Testis (tissue), 3 donors: ENCODE data around the gene TMEM37. TPM values are rescaled to one million over a fixed set of nuclear protein-coding genes. Genes with fewer than 3 reads are reported as not detected.

Experiments
- DNase-seq: peaks from one replicate; pipeline ENCODE4 v3.0.0-alpha.2; 2019
- H3K27ac ChIP-seq, 2 donors: fragments of 200-600 bp; sonication (generic); one replicate each; pipeline ENCODE4 v1.5.1; 2019
- H3K27me3 ChIP-seq: fragments of 200-600 bp; sonication (generic); one replicate; pipeline ENCODE4 v1.5.1; 2019
- H3K36me3 ChIP-seq: fragments of 200-600 bp; sonication (generic); one replicate; pipeline ENCODE4 v1.5.1; 2017; ENCODE audit warnings: low read depth; ENCODE audit errors: missing control alignments
- H3K4me1 ChIP-seq: fragments of 200-600 bp; sonication (generic); one replicate; pipeline ENCODE4 v1.5.1; 2019
- H3K4me3 ChIP-seq, 2 donors: fragments of 200-600 bp; sonication (generic); one replicate each; pipeline ENCODE4 v1.5.1; 2017 to 2019
- H3K9me3 ChIP-seq: fragments of 200-600 bp; sonication (generic); one replicate; pipeline ENCODE4 v1.5.1; 2017
- CTCF ChIP-seq, 3 experiments: fragments of 450-650 bp in 2 of 3; fragments of 200-600 bp in 1 of 3; sonication (generic) in 1 of 3; IDR thresholded peaks; one replicate each; pipeline ENCODE4 v1.5.1; 2016 to 2019; ENCODE audit warnings: antibody characterized with exemption in 3 of 3, mild to moderate bottlenecking in 2 of 3, moderate library complexity in 1 of 3
- POLR2A ChIP-seq: fragments of 450-650 bp; IDR thresholded peaks from one replicate; pipeline ENCODE4 v1.6.1; 2017; ENCODE audit warnings: antibody characterized with exemption, mild to moderate bottlenecking, moderate library complexity
- WGBS, 2 donors: methylation state at CpG; one replicate each; pipeline ENCODE4 v1.1.5; 2018; 5-methylcytosine and 5-hydroxymethylcytosine counted together
- intact Hi-C: fragments of 100-400 bp; cut with DNase I; formaldehyde crosslinking; loops from one replicate; pipeline ENCODE4 v1.15.1; 2023; ENCODE audit warnings: low total_unique reads
- polyA plus RNA-seq: library from polyadenylated mRNA; stranded (reverse); fragments of 350-450 nt; fragmentation: Illumina TruSeq; extraction: RNeasy Lipid Tissue Mini Kit (QIAGEN cat#74804); gene quantifications from one replicate; pipeline ENCODE4 v1.2.3, GENCODE V29; 2014; ENCODE audit warnings: low read depth, low replicate concordance; ENCODE audit not compliant: insufficient read depth
- total RNA-seq, 2 donors: library from RNA; depleted of rRNA; stranded (reverse); fragments of >200 nt; gene quantifications; one replicate each; pipeline ENCODE4 v1.2.3, GENCODE V29; 2016

The TMEM37 gene
- total and polyA plus RNA-seq, 3 donors from 2014 or later = 7.0 to 14.2 (median 9.0) TPM

DNA sequence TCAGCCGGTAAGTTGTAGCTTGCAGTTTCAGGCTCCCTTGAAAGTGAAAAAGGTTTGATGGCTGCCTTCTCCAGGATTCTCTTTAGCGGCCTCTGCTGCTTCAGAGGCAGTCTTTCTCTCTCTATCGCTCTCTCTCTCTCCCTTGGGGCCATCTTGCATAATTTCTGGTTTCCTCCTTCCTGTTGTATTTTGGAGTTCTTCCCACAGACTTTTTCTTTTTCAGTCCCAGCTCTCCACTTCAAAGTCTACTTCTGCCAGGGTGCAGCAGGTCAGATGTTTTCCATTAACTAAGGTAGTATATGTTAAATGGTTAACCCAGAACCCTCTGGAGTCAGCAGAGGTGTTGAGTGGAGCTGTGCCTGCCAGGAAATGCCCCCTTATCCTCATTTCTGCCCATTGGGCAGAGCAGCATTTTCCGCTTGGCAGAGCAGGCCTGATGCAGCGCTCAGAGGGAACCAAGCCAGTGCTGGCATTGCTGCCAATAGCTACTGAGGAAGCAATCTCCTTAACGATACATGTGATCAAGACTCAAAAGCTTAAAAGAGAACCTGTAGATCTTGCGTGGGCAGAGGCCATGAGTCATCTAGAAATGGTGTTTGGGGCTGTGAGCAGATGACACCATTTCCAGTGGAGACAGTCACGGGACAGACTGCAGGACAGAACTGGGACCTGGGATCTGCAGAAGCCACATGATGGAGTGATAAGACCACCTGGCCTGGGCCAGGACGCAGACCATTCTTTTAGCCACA, 44.1 kb upstream of the TMEM37 start:
- Histone ChIP-seq H3K36me3 (no peaks in the 10 kb centered on the region), H3K27ac (no peak overlapping the region), H3K4me3 (no peak overlapping the region), H3K9me3 (no peaks in the 10 kb centered on the region), H3K27me3 (no peaks in the 10 kb centered on the region), H3K4me1 (peaks cover 14% of the 10 kb centered on the region)
- DNase-seq = peak; percentile 42
- intact Hi-C loops = no loop called here
- TF ChIP-seq CTCF (IDR thresholded peaks at IDR 0.05) = no peak
- no peak for TF ChIP-seq POLR2A
- 64 to 68% methylated on average over 9 of the region's 9 CpGs for WGBS, 2 donors

DNA sequence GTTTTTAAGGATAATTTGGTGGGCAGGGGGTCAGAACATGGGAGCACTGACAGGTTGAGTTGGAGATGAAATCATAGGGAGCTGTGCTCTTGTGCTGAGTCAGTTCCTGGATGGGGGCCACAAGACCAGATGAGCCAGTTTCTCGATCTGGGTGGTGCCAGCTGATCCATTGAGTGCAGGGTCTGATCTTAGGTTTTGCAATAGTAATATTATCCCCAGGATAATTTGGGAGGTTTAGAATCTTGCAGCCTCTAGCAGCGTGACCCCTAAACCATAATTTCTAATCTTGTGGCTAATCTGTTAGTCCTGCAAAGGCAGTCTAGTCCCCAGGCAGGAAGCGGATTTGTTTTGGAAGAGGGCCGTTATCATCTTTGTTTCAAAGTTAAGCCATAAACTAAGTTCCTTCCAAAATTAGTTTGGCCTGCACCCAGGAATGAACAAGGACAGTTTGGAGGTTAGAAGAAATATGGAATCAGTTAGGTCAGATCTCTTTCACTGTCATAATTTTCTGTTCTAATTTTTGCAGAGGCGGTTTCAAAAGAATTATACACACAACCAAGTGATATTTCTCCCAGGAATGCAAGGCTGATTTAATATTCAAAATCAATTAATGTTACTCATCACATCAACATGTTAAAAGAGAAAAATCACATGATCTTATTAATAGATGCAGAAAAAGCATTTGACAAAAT, 41.9 kb upstream of the TMEM37 start:
- no peaks in the 10 kb centered on the region for H3K36me3 ChIP-seq
- TF ChIP-seq CTCF (IDR thresholded peaks at IDR 0.05) (no peak), POLR2A (no peak)
- intact Hi-C loops = no loop called here
- no peaks in the 10 kb centered on the region for H3K9me3 ChIP-seq
- peaks cover 14% of the 10 kb centered on the region for H3K4me1 ChIP-seq
- peak; percentile 56 for DNase-seq
- WGBS, 2 donors = 23 to 36% methylated on average over 5 of the region's 5 CpGs
- no peaks in the 10 kb centered on the region for H3K27me3 ChIP-seq
- no peak overlapping the region for H3K4me3 ChIP-seq
- H3K27ac ChIP-seq = no peak overlapping the region

DNA sequence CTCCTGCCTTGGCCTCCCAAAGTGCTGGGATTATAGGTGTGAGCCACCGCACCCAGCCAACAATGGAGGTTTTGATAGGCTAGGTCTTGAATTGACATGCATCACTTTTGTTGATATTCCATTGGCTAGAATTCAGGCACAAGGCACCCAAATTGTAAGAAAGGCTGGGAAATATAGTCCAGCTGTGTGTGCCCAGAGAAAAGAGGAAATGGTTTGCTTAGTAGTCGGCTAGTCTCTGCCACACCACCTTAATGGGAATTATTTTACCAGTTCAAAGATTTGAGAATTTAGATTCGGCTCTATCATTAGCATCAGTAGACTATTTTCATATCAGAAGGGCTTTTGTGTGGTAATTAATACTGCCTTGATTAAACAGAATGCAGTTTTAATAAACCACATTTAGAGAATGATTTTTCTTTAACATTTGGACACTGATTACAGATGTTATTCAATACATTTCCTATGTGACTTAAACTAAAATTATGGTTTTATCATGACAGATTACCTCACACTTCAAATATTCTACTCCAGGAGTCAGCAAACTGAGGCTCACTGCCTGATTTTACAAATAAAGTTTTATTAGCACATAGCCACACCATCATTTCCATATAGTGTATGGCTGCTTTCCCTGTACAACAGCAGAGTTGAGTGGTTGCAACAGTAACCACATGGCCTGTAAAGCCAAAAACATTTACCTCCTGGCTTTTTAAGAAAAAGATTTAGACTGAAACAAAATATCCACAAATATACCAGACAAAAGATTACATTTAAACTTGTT, 37.5 kb upstream of the TMEM37 start:
- no peaks in the 10 kb centered on the region for H3K27me3 ChIP-seq

GRCh38 chr2:119397196-119397595, 34.5 kb upstream of the TMEM37 start:
- H3K4me3 ChIP-seq = no peak overlapping the region
- WGBS, 2 donors = 93 to 98% methylated on average over 6 of the region's 6 CpGs
- DNase-seq = no peak
- no peaks in the 10 kb centered on the region for H3K9me3 ChIP-seq
- no peaks in the 10 kb centered on the region for H3K4me1 ChIP-seq
- no peak overlapping the region for H3K27ac ChIP-seq
- intact Hi-C loops = no loop called here
- H3K36me3 ChIP-seq = no peaks in the 10 kb centered on the region
- TF ChIP-seq CTCF (IDR thresholded peaks at IDR 0.05) = no peak
- no peaks in the 10 kb centered on the region for H3K27me3 ChIP-seq

More for the DNA sequence above, 37.5 kb upstream of the TMEM37 start:
- no peaks in the 10 kb centered on the region for H3K9me3 ChIP-seq
- H3K4me3 ChIP-seq = no peak overlapping the region
- WGBS, 2 donors = 93 to 94% methylated on average over 3 of the region's 3 CpGs
- DNase-seq = no peak
- intact Hi-C loops = no loop called here
- H3K4me1 ChIP-seq = peaks cover 9% of the 10 kb centered on the region
- no peaks in the 10 kb centered on the region for H3K36me3 ChIP-seq
- TF ChIP-seq CTCF (IDR thresholded peaks at IDR 0.05) = no peak
- no peak for TF ChIP-seq POLR2A
- H3K27ac ChIP-seq = no peak overlapping the region
